Keratinocyte (primary cell): ENCODE measurements around the gene TMC1. TPM values are rescaled to one million over a fixed set of nuclear protein-coding genes. Genes with fewer than 3 reads are reported as not detected.
A peak's percentile ranks its signal among the peaks of the same experiment; 100 is the strongest.

Experiments
- DNase-seq: peaks from one replicate; pipeline ENCODE4 v3.0.0-alpha.2; 2011; ENCODE audit warnings: low read depth, missing footprints, low spot score
- FAIRE-seq: peaks from 2 replicates; lab custom pipeline; 2011; peaks lifted over from hg19 to GRCh38; lab: Jason Lieb, UNC
- H2AFZ ChIP-seq: 2 replicates; pipeline ENCODE4 v1.6.0; 2012; ENCODE audit warnings: low read length, control low read depth, inconsistent platforms; ENCODE audit not compliant: control insufficient read depth
- H3K27ac ChIP-seq: 2 replicates; pipeline ENCODE4 v1.5.1; 2011; ENCODE audit warnings: low read length; ENCODE audit not compliant: control insufficient read depth, insufficient read depth
- H3K27me3 ChIP-seq: 3 replicates; pipeline ENCODE4 v1.6.0; 2011; ENCODE audit warnings: low read length; ENCODE audit not compliant: control insufficient read depth, insufficient read depth; ENCODE audit errors: extremely low read depth
- H3K36me3 ChIP-seq, 2 experiments: 2 replicates in 1 of 2; 3 replicates in 1 of 2; pipeline ENCODE4 v1.5.1; 2011; ENCODE audit warnings: low read length in 2 of 2, mild to moderate bottlenecking in 1 of 2; ENCODE audit not compliant: control insufficient read depth in 2 of 2, insufficient read depth in 2 of 2; ENCODE audit errors: extremely low read depth in 1 of 2
- H3K4me1 ChIP-seq: 3 replicates; pipeline ENCODE4 v1.5.1; 2011; ENCODE audit warnings: low read length; ENCODE audit not compliant: control insufficient read depth, insufficient read depth; ENCODE audit errors: extremely low read depth
- H3K4me2 ChIP-seq: 3 replicates; pipeline ENCODE4 v1.6.0; 2011; ENCODE audit warnings: low read depth, low read length; ENCODE audit not compliant: control insufficient read depth, insufficient read depth; ENCODE audit errors: extremely low read depth
- H3K4me3 ChIP-seq, 3 experiments: fragments of 200-600 bp in 1 of 3; sonication (generic) in 1 of 3; 2 replicates in 2 of 3; 3 replicates in 1 of 3; pipeline ENCODE4 v1.5.1; 2011 to 2016; ENCODE audit warnings: low read length in 3 of 3, mild to moderate bottlenecking in 3 of 3, control low read depth in 2 of 3, inconsistent platforms in 1 of 3, low read depth in 1 of 3, mixed read lengths in 1 of 3, mixed run types in 1 of 3, moderate library complexity in 1 of 3; ENCODE audit not compliant: control insufficient read depth in 2 of 3, insufficient read depth in 2 of 3; ENCODE audit errors: extremely low read depth in 1 of 3
- H3K79me2 ChIP-seq: 2 replicates; pipeline ENCODE4 v1.6.0; 2012; ENCODE audit warnings: low read length; ENCODE audit not compliant: control insufficient read depth, insufficient read depth
- H3K9ac ChIP-seq: 3 replicates; pipeline ENCODE4 v1.6.0; 2011; ENCODE audit warnings: low read length; ENCODE audit not compliant: control insufficient read depth, insufficient read depth; ENCODE audit errors: extremely low read depth
- H3K9me1 ChIP-seq: 3 replicates; pipeline ENCODE4 v1.6.0; 2011; ENCODE audit warnings: low read length; ENCODE audit not compliant: control insufficient read depth, insufficient read depth; ENCODE audit errors: extremely low read depth
- H3K9me3 ChIP-seq: 2 replicates; pipeline ENCODE4 v1.5.1; 2012; ENCODE audit warnings: low read depth, low read length; ENCODE audit not compliant: control insufficient read depth
- H4K20me1 ChIP-seq: 3 replicates; pipeline ENCODE4 v1.6.0; 2011; ENCODE audit warnings: low read length; ENCODE audit not compliant: control insufficient read depth, insufficient read depth; ENCODE audit errors: extremely low read depth
- EZH2 ChIP-seq: IDR thresholded peaks from one replicate; pipeline ENCODE4 v1.6.1; 2012; ENCODE audit warnings: inconsistent platforms, mild to moderate bottlenecking, low read length, moderate library complexity
- dilution Hi-C: fragments of 300-500 bp; cut with MboI; formaldehyde crosslinking; loops from one replicate; pipeline ENCODE4 v1.7.0; 2020; ENCODE audit warnings: low sequenced_read_pairs; ENCODE audit not compliant: extremely low pct_ligation_motif_present
- polyA plus RNA-seq, 5 experiments: library from polyadenylated mRNA; depleted of rRNA in 3 of 5; stranded (reverse) in 3 of 5; stranded (forward) in 1 of 5; unstranded in 1 of 5; fragments of >200 nt; gene quantifications; 1 replicate in 1 of 5; 2 replicates in 3 of 5; 3 replicates in 1 of 5; pipeline versions ENCODE4 v1.2.1 to v1.2.3, GENCODE V29; 2011 to 2012; ENCODE audit warnings: missing spikeins in 2 of 5, low read depth in 1 of 5, low replicate concordance in 1 of 5
- TF ChIP-seq, protein P1 (sequence below), 3 experiments: IDR thresholded peaks in 1 of 3; conservative IDR thresholded peaks in 1 of 3; optimal IDR thresholded peaks in 1 of 3; 2 replicates in 2 of 3; 3 replicates in 1 of 3; pipeline versions ENCODE3 to v1.5.1; 2011; ENCODE audit warnings: low read length in 3 of 3, mild to moderate bottlenecking in 3 of 3, moderate library complexity in 2 of 3, control low read depth in 1 of 3, inconsistent platforms in 1 of 3; ENCODE audit not compliant: insufficient read depth in 2 of 3; ENCODE audit errors: extremely low read depth in 1 of 3

TMC1 gene
- polyA plus RNA-seq, 1 donor (not counting 4 experiments of a cell fraction or from before 2014, with no cell fraction given) = 0.05 TPM

DNA sequence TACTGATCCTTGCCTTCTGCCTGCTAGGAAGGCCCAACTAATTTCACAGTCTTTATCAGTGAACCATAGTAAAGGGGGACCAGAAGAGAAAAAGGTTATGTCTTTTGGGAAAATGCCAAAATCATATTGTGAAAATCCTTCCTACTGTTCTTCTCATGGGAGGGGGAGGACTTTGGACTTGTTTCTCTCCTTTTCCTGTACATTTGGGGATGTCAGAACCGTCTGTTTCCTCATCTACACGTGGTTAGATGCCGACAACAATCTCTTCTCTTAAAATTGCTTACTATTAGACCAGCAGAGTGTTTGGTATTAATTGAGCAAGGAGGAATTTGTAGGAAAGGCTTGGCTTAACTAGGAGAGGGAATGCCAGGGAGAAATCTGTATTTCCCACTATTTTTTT, 77.2 kb downstream of the TMC1 start:
- Histone ChIP-seq H3K9ac (no peak overlapping the region), H3K27ac (no peak overlapping the region), H3K9me3 (no peaks in the 10 kb centered on the region), H3K79me2 (no peaks in the 10 kb centered on the region), H3K4me2 (no peak overlapping the region), H4K20me1 (no peaks in the 10 kb centered on the region), H3K36me3 (no peaks in the 10 kb centered on the region), H3K27me3 (no peaks in the 10 kb centered on the region), H3K9me1 (no peaks in the 10 kb centered on the region), H2AFZ (no peak overlapping the region), H3K4me3 (no peak overlapping the region), H3K4me1 (no peaks in the 10 kb centered on the region)
- no peak for DNase-seq
- dilution Hi-C loops = loop anchor here (25.0 kb wide), 1 partner anchor 236 kb away; the partner anchor contains the start of gene ZFAND5
- no peak for FAIRE-seq
- TF ChIP-seq, protein P1, sequence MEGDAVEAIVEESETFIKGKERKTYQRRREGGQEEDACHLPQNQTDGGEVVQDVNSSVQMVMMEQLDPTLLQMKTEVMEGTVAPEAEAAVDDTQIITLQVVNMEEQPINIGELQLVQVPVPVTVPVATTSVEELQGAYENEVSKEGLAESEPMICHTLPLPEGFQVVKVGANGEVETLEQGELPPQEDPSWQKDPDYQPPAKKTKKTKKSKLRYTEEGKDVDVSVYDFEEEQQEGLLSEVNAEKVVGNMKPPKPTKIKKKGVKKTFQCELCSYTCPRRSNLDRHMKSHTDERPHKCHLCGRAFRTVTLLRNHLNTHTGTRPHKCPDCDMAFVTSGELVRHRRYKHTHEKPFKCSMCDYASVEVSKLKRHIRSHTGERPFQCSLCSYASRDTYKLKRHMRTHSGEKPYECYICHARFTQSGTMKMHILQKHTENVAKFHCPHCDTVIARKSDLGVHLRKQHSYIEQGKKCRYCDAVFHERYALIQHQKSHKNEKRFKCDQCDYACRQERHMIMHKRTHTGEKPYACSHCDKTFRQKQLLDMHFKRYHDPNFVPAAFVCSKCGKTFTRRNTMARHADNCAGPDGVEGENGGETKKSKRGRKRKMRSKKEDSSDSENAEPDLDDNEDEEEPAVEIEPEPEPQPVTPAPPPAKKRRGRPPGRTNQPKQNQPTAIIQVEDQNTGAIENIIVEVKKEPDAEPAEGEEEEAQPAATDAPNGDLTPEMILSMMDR (optimal IDR thresholded peaks at IDR 0.05 in 1 of 3, IDR thresholded peaks at IDR 0.05 in 1 of 3, conservative IDR thresholded peaks at IDR 0.05 in 1 of 3; ENCODE audit: extremely low read depth in 1 of 3, insufficient read depth in 2 of 3, low read length in 3 of 3) = no peak
- TF ChIP-seq EZH2 = no peak

DNA sequence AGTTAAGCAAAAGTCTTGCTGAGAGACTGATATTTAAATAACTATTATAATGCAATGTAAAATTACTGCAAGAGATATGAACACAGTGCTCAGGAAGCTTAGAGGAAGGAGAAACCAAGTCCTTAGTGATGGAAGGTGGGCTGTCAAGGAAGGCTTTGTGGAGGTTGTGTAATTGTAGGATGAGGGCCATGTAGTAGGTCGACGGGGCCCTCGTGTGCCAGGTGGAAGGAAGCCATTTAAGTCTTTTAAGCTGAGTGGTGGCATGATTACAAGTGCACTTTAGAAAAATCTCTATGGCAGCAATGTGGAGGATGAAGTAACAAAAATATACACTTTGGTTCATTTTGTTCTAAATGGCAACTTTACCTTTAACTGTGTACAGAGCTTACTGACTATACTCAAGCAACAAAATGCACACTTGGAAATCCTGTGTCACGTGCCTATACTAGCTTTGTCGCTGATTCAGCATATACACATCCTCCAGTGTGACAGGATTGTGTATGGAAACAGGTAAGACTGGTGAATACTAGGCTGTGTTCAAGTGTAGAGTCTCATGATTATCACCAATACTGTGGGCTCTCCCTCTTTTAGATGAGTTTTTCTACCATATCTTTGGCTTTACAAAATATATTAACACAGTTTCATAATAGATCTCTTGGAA, 78.6 kb downstream of the TMC1 start:
- Histone ChIP-seq H3K4me1 (no peaks in the 10 kb centered on the region), H3K9ac (no peak overlapping the region), H4K20me1 (no peaks in the 10 kb centered on the region), H3K27me3 (no peaks in the 10 kb centered on the region), H3K36me3 (no peaks in the 10 kb centered on the region), H3K79me2 (no peaks in the 10 kb centered on the region), H3K4me3 (no peak overlapping the region), H3K27ac (no peak overlapping the region), H2AFZ (no peak overlapping the region), H3K4me2 (no peak overlapping the region), H3K9me1 (no peaks in the 10 kb centered on the region), H3K9me3 (no peaks in the 10 kb centered on the region)
- dilution Hi-C loops = loop anchor here (25.0 kb wide), 1 partner anchor 238 kb away; the partner anchor contains the start of gene ZFAND5
- FAIRE-seq (peak; percentile 9), DNase-seq (no peak)
- TF ChIP-seq, protein P1 (optimal IDR thresholded peaks at IDR 0.05 in 1 of 3, IDR thresholded peaks at IDR 0.05 in 1 of 3, conservative IDR thresholded peaks at IDR 0.05 in 1 of 3; ENCODE audit: extremely low read depth in 1 of 3, insufficient read depth in 2 of 3, low read length in 3 of 3) = peak in 1 of 3 experiments; percentile 35
- TF ChIP-seq EZH2 = no peak
